ENCODE measurements around the gene INO80C.

- TF ChIP-seq EZH2phosphoT487 (IDR thresholded peaks at IDR 0.05; ENCODE audit: borderline replicate concordance, low read length) (no peak), CTCF (IDR thresholded peaks at IDR 0.05; ENCODE audit: low read depth, low read length, poor library complexity, severe bottlenecking) (no peak)
Measured at GRCh38 chr18:35438480-35439234, 59.1 kb downstream of the INO80C start.
